Activated CD4-positive, alpha-beta memory T cell treated with anti-CD3 and anti-CD28 coated beads for 36 hours (primary cell): ENCODE data around the gene MDM4. TPM values are rescaled to one million over a fixed set of nuclear protein-coding genes. Genes with fewer than 3 reads are reported as not detected.

Experiments
- CTCF ChIA-PET: fragments of 350-600 bp; sonication (Branson Sonifier 250); formaldehyde crosslinking; loops from one replicate; lab custom pipeline; 2021; ENCODE audit warnings: antibody characterized with exemption, inconsistent platforms; lab: Charles Lee
- POLR2A ChIA-PET: fragments of 350-600 bp; sonication (Branson Sonifier 250); formaldehyde crosslinking; loops from one replicate; lab custom pipeline; 2021; ENCODE audit warnings: antibody characterized with exemption; lab: Charles Lee
- DNase-seq: peaks from one replicate; pipeline ENCODE4 v3.0.0-alpha.2; 2020
- H3K27ac Mint-ChIP-seq: one replicate; pipeline ENCODE4 v1.8.0; 2021; ENCODE audit warnings: mixed read lengths
- H3K27me3 Mint-ChIP-seq: one replicate; pipeline ENCODE4 v1.8.0; 2021; ENCODE audit warnings: mixed read lengths
- H3K36me3 Mint-ChIP-seq: one replicate; pipeline ENCODE4 v1.8.0; 2021; ENCODE audit warnings: mixed read lengths
- H3K4me1 Mint-ChIP-seq: one replicate; pipeline ENCODE4 v1.8.0; 2021; ENCODE audit warnings: low read depth, mixed read lengths
- H3K4me3 Mint-ChIP-seq: one replicate; pipeline ENCODE4 v1.8.0; 2021; ENCODE audit warnings: mild to moderate bottlenecking, mixed read lengths
- H3K9me3 Mint-ChIP-seq: one replicate; pipeline ENCODE4 v1.8.0; 2021; ENCODE audit warnings: mixed read lengths
- intact Hi-C: fragments of 100-400 bp; cut with micrococcal nuclease; formaldehyde crosslinking; loops from one replicate; pipeline ENCODE4 v1.15.1; 2023
- total RNA-seq, 2 experiments: library from RNA; stranded (reverse); gene quantifications; one replicate each; pipeline ENCODE4 v1.2.3, GENCODE V29; 2021

Gene MDM4
- total RNA-seq, 2 experiments from 2014 or later = 88.0 to 90.8 TPM

GRCh38 chr1:204600968-204601367, 84.8 kb downstream of the MDM4 start:
- H3K27ac Mint-ChIP-seq = no peak overlapping the region
- H3K36me3 Mint-ChIP-seq = peaks cover 2% of the 10 kb centered on the region
- H3K27me3 Mint-ChIP-seq = no peaks in the 10 kb centered on the region
- POLR2A ChIA-PET = no interaction called here
- H3K4me3 Mint-ChIP-seq = no peak overlapping the region
- no peaks in the 10 kb centered on the region for H3K4me1 Mint-ChIP-seq
- CTCF ChIA-PET = interaction anchor here (1.2 kb wide), 1 partner anchor 146 kb away, joined by 3 read pairs; no protein-coding TSS in a partner anchor
- no peak for DNase-seq
- no peaks in the 10 kb centered on the region for H3K9me3 Mint-ChIP-seq
- intact Hi-C loops = no loop called here

- Mint-ChIP-seq H3K36me3 (peaks cover 2% of the 10 kb centered on the region), H3K4me3 (no peak overlapping the region), H3K27me3 (no peaks in the 10 kb centered on the region), H3K9me3 (no peaks in the 10 kb centered on the region), H3K27ac (no peak overlapping the region), H3K4me1 (no peaks in the 10 kb centered on the region)
- CTCF ChIA-PET = no interaction called here
- POLR2A ChIA-PET = no interaction called here
- DNase-seq = no peak
- intact Hi-C loops = no loop called here
These were observed 85.9 kb downstream of the MDM4 start for GRCh38 chr1:204602111-204602579.

GRCh38 chr1:204602871-204603542, 86.8 kb downstream of the MDM4 start:
- H3K27ac Mint-ChIP-seq = no peak overlapping the region
- ChIA-PET CTCF (no interaction called here), POLR2A (no interaction called here)
- no peak overlapping the region for H3K4me3 Mint-ChIP-seq
- no peaks in the 10 kb centered on the region for H3K4me1 Mint-ChIP-seq
- H3K27me3 Mint-ChIP-seq = peaks cover 3% of the 10 kb centered on the region
- intact Hi-C loops = no loop called here
- DNase-seq = no peak
- no peaks in the 10 kb centered on the region for H3K9me3 Mint-ChIP-seq
- H3K36me3 Mint-ChIP-seq = no peaks in the 10 kb centered on the region

DNA sequence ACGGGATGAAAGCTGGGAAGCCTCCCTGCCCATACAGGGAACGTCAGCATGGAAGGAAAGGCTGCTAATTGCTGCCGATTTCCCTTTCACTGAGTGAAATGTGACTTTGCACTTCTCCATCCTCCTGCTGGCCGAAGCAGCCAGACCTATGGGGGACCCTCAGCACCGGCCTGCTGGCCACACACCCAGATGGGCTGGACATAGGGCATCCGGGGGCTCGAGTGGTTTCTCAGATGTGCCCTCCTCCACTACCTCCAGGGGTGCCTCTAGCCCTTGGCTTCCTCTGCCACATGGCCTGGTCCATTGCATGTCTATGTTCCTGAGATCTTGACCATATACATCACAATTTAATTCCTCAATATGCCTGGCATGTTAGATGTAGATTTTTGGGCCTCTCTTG, 89.6 kb downstream of the MDM4 start:
- no peaks in the 10 kb centered on the region for H3K9me3 Mint-ChIP-seq
- H3K4me1 Mint-ChIP-seq = no peaks in the 10 kb centered on the region
- no peak overlapping the region for H3K4me3 Mint-ChIP-seq
- no peak for DNase-seq
- H3K27ac Mint-ChIP-seq = no peak overlapping the region
- ChIA-PET CTCF (no interaction called here), POLR2A (no interaction called here)
- peaks cover 3% of the 10 kb centered on the region for H3K27me3 Mint-ChIP-seq
- intact Hi-C loops = no loop called here
- no peaks in the 10 kb centered on the region for H3K36me3 Mint-ChIP-seq

Other genes starting within 250 kb of the MDM4 start
- under 1 TPM; 0.52 to 0.80 TPM for gene PLEKHA6, start 156.5 kb upstream of the MDM4 start, total RNA-seq
- gene PPP1R15B, start 104.6 kb upstream of the MDM4 start, total RNA-seq = 10 to 100 TPM; 54.9 to 57.1 TPM
- gene PIK3C2B, start 21.6 kb upstream of the MDM4 start, total RNA-seq = 10 to 100 TPM; 43.4 to 46.4 TPM
- gene LRRN2, start 169.3 kb downstream of the MDM4 start, total RNA-seq = not detected